NCI-H82 (cell line): Measurements from ENCODE around the gene FBXO17.

Experiments
- DNase-seq: peaks from one replicate; lab custom pipeline; 2025; lab: John Stamatoyannopoulos, UW

Gene FBXO17

DNA sequence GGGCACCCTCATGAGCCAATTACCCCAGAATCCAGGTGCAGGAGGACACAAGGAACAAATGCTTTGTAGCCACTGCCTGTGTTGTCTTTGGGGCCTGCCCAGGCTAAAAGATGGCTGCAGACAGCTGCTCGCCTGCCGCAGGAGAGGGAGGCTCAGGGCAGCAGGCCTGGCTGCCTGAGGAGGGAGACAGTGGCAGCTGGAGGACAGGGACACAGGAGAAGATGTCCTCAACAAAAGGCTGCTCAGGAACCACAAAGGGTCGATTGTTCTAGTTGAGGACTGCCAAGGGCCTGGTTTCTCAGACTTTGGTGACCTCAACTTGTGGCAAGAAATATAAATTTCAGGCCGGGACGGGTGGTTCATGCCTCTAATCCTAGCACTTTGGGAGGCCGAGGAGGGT, 83.8 kb downstream of the FBXO17 start:
- DNase-seq = peak; percentile 31
